ENCODE data around the gene ZSWIM1.

The ZSWIM1 gene

DNA sequence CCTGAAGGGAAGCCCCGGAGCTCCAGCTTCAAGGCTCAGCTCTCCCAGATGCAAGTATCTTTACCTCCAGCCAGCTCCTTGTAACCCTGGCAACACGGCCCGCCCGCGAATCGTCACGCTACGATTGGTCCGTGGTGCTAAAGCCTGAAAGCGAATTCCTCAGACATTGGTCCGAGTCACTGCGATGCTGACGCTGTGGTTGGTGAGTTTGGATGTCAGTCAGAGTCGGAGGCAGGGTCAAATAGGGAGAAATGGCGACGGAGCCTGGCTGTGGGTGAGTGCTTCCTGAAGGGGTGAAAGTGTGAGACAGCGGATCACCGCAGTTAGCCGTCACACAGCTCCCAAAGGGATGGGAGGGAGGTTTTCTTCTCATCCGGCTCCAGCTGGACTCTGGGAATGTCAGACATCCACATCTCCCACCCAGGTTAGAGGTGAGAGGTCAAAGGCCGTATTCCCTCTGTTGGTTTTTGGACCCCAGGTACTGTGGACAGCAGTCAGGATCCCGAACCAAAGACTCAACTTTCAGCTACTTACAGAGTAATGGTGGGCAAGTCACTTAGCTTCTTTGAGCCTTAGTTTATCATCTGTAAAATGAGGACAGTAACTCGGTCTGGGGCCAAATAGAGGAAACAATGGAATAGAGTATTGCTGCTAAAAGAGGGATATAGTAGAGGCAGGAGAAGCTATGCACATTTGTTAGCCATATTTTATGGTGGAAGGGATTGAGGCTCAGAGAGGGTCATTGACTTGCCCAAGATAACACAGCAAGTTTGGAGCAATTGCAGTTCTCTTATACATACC, at the start of gene ZSWIM1:
TSS of gene ZSWIM1 (plus strand) at position 240 of the 801 bp plus-strand sequence. CDS start 1,366 bp downstream, outside the sequence.
- DNase-seq = peak; percentile 97 to 98

DNA sequence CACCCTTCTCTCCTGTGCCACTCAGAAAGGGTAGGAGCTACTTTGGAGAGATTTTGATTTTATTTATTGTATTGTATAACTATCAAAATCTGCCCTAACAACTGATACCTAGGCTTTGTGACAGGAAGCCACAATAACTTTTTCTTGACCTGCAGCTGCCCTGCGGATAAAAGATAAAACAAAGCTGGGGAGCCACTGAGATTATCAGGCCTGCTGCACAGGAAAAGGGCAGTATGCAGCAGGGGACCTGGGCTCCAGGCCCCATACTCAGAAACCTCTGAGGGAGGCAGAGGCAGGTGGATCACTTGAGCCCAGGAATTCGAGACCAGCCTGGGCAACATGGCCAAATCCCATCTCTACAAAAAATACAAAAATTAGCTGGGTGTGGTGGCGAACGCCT, 48.4 kb upstream of the ZSWIM1 start:
- DNase-seq = no peak

DNA sequence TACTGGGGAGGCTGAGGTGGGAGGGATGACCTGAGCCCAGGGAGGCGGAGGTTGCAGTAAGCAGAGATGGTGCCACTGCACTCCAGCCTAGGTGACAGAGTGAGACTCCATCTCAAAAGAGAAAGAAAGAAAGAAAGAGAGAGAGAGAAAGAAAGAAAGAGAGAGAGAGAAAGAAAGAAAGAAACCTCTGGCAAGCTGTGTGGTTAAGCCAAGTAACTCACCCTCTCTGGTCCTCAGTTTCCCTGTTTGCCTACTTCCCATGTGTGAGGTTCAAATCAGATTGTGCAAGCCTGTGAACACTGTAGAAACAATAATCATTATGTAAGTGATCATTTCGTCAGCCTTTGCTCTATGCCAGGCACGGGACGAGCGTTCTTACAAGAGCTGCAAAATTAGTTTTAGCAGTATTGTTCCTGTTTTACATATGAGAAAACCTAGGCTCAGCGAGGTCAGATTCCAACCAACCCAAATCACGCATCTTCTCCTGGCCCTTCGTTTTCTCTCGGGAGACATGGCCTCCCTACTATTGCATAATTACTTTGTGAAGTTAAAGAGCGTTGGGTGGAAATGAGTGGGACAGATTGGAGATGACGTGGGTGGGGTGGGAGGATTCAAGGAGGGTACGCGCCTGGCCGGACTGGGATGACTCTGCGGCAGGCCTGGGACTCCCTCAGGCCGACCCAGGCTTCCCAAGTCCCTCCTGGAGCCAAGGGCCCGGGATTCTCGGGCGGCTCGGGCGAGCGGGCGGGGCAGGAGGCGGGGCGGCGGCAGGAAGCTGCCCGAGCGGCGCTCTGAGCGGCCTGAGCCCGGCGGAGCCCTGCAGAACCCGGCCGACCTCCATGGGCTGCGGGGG, 47.8 kb upstream of the ZSWIM1 start, which contains the start of gene SNX21:
TSS of gene SNX21 (plus strand) at position 770 of the 853 bp plus-strand sequence. CDS start 121 bp downstream, outside the sequence.
- peak; percentile 30 to 38 for DNase-seq

DNA sequence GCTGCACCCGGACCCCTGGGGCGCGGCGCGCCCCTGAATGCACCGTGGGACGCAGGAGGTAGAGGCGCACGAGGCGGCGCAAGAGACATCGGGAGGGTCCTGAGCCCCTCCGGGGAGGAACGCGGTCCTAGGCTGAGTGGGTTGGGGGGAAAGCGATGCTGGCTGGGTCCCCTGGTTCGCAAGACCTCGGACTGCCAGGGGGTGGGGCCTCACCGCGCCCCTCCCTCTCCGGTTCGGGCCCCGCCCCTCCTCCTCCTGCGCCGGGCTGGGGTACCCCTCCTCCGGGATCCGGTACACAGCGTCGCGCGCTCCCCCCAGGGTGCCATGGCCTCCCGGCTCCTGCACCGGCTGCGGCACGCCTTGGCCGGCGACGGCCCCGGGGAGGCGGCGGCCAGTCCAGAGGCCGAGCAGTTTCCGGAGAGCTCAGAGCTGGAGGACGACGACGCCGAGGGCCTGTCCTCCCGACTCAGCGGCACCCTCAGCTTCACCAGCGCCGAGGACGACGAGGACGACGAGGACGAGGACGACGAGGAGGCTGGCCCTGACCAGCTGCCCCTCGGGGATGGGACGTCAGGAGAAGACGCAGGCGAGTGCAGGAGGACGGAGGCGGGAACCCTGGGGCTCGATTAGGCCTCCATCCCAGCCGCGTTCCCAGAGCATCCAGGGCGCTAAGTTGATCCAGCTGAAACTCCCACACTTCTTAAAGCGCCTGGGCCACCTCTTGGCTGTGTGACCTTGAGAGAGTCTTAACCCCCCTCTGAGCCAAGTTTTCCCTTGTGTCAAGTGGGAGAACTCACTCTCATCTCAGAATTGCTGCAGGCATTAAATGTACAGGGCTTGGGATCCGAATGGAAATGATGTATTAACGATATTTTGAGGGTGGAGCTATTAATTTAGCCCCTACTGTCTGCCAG, 46.9 kb upstream of the ZSWIM1 start:
- no peak for DNase-seq

DNA sequence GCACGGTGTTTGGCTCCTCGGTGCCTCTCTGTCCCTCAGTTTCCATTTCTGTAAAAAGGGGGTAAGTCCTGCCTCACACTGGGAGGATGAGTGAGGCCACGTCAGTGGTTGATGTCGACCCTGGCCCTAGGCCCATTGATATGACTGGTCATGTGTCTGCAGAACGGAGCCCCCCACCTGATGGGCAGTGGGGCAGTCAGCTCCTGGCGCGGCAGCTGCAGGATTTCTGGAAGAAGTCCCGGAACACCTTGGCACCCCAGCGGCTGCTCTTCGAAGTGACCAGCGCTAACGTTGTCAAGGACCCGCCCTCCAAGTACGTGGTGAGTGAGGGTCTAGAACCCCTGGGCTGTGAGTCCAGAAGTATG, 46.2 kb upstream of the ZSWIM1 start:
- DNase-seq = no peak

DNA sequence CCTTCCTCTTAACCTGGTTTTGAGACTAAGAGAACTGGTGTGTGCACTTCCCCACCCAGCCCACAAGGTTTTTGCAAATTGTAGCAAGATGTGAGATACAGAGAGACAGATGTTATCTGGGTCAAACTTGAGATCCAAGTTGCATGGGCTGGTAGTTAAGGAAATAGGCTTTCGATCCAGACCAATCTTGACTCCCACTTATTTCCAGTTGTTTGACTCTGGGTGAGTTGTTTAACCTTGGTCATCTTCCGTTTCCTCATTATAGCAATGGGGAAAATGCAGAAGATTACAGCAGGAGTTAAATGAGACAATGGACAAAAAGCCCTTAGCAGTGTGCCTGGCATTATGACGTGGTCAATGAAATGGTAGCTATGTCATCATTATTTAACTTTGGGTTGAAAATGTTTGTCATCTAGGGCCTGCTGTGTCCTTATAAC, 45.7 kb upstream of the ZSWIM1 start:
- peak in 1 of 2 experiments; percentile 38 for DNase-seq

DNA sequence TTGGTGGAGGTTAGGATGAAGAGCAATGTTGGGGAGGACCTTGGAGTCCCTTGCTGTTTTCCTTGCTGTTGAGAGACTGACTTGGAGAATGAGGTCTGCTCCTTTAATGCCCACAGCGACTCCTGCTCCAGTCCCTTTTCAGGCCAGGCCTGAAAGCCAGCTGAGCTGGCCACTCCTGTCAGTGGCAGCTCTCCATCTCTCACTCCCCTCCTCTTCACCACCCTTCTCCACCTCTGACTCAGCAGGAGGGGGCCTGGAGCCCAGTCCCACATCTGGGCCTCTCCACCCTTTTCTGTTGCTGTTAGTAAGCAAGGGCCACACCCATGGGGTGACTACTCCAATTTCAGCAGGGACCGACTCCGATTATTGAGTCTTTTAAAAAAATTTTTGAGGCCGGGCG, 45.2 kb upstream of the ZSWIM1 start:
- no peak for DNase-seq

DNA sequence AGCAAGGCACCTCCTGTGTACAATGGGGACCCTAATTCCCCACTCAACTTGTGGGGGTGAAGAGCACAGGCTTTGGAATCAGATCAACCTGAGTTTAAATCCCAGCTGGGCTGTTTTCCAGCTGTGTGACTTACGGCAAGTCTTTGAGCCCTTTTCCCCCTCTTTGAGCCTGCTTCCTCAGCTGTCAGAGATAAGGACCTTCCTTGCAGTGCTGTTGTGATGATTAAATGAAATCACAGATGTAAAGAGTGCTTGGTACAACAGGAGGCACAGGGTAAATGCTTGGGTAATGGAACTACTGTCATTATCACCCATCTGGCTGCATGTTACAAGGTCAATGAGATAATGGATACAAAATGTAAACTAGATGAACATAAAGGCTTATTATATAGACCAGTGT, 44.2 kb upstream of the ZSWIM1 start:
- no peak for DNase-seq

DNA sequence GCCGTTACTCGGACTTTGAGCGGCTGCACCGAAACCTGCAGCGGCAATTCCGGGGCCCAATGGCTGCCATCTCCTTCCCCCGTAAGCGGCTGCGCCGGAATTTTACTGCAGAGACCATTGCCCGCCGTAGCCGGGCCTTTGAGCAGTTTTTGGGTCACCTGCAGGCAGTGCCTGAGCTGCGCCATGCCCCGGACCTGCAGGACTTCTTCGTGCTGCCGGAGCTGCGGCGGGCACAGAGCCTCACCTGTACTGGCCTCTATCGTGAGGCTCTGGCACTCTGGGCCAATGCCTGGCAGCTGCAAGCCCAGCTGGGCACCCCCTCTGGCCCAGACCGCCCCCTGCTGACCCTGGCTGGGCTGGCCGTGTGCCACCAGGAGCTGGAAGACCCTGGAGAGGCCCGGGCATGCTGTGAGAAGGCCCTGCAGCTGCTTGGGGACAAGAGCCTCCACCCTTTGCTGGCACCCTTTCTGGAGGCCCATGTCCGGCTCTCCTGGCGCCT, 40.3 kb upstream of the ZSWIM1 start:
- no peak for DNase-seq

DNA sequence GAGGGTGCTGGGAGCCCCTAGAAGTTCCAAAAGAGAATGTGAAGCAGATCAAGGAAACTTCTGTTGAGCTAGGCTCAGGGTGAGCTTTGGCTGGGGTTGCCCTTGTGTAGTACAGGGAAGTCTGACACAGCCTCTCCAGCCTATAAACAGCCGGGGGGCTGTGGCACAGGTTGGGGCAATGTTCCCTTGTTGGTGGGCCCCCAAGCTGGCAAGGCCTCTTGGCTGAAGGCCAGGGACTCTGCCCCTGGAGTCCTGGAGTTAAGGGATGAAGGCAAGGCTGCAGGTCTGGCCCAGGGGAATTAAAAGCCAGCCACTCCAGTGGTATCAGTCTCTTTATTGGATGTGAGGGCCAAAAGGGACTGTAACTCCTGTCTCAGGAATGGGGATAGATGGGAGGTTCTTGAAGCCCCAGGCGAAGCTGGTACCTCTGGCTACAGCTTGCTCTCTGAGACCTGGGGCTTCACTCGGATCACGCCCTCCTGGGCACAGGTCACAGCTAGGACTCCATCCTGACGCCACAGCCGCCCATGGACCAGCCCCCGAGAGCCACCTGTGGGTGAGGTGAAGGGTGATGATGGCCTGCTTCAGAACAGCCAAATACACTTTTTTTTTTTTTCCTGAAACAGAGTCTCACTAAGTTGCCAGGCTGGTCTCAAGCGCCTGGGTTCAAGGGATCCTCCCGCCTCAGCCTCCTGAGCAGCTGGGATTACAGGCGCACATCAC, 39.5 kb upstream of the ZSWIM1 start:
- DNase-seq = no peak

DNA sequence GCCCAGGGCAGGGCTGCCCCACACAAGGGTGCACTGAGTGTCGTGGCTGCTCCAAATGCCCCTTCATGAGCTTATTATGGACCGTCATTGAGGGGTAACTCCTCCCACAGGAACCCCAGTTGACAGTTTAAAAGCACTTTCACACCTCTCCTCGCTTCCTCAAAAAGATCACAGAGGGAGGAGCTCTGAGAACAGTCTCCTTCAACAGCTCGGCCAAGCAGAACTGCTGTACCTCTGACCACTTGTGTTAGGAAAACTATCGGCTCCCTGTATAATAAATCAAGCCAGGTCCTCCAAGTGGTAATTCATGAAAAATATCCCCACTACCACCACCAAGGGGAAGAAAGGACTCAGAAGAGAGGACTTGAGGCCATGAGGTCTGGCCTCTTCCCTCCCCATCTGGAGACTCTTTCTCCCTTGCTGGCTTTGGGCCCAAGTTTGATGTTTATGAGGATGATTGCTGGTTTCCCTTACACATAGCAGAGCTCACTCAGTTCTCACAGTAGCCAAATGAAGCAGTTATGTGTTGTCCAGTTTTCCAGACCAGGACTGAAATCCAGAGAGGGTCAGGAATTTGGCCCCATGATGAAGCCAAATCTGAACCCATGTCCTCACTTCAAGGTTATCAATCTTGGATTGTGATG, 38.7 kb upstream of the ZSWIM1 start:
- no peak for DNase-seq

DNA sequence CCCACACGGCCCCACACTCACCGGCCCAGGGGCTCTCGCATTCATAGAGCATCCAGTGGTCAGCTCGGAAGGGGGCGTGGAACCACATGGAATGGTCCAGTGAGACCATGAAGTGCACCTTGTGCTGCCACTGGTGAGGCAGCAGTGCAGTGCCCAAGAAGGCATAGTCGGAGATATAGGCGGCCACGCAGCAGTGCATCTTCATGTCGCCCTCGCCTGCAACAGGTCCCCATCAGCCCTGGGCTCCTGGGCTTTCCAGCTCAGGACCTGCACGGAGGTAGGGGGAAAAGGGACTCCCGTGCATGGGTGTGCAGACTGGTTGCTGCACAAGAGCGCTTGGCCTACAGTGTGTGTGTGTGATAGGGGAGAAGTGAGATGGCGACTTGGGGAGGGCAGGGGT, 37.5 kb upstream of the ZSWIM1 start:
- no peak for DNase-seq

DNA sequence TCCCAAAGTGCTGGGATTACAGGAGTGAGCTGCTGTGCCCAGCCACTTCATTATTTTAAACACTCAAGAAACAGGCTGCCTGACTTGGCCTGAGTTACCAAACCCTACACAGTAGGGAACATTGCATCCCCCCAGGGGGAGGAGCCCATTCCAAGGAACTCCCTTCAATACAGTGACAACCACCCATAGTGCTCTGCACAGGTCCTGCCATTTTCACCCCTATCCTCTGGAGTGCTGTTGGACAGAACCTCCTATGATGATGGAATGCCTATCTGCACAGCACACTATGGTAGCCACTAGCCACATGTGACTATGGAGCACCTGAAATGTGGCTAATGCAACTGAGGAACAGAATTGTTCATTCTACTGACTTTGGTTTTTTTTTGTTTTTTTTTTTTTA, 35.6 kb upstream of the ZSWIM1 start:
- no peak for DNase-seq

DNA sequence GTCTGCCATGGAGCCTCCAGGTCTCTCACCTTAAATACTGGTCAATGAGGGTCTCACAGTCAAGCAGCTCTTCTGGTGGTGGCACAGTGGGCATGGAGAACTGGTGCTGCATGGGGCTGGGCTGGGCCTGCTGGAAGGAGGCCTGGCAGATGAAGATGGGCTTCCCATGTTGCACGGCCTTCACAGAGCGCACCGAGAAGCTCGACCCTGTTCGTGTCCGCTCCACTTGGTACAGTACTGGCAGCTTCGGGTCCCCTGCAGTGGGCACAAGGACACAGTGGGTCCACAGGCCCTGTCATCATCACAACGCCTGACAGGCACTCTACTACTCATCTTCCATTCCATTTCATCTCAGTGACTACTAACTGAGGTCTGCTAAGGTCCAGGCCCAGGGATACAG, 32.6 kb upstream of the ZSWIM1 start:
- no peak for DNase-seq

DNA sequence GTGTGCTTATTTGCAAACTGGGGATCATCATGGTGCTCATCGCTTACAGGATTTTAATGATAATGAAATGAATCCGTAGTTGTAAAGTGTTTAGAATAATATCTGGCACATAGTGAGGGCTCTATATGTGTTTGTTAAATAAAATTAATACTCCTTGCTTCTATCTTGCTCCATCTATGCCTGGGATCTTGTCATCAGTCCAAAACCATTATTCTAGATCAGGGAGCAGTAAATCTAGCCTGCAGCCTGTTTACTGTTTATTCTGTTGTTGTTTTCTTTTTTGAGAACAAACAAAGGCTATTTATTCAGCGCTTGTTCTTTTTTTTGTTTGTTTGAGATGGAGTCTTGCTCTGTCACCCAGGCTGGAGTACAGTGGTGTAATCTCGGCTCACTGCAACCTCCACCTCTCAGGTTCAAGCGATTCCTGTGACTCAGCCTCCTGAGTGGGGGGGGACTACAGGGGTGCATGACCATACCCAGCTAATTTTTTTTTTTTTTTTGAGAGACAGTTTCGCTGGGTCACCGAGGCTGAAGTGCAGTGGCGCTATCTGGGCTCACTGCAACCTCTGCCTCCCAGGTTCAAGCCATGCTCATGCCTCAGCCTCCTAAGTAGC, 32.0 kb upstream of the ZSWIM1 start:
- DNase-seq = no peak

DNA sequence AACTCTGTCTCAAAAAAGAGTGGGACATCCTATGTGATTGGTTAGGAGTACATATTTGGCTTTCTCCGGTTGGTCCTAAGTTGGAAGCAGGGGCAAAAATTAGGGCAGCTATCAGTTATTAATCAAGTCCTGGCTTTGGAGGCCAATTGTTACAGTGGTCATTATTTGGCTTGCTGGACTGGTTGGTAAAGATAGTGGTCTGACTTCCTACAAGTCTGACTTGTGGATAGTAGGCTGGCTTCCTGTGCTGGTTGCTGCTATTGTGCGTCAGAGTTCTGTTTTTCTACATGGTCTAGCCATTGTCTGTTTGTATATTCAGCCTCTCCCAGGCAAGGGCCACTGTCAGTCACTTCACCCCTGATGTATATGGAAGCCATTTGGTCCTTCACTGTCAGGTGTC, 30.8 kb upstream of the ZSWIM1 start:
- DNase-seq = no peak

DNA sequence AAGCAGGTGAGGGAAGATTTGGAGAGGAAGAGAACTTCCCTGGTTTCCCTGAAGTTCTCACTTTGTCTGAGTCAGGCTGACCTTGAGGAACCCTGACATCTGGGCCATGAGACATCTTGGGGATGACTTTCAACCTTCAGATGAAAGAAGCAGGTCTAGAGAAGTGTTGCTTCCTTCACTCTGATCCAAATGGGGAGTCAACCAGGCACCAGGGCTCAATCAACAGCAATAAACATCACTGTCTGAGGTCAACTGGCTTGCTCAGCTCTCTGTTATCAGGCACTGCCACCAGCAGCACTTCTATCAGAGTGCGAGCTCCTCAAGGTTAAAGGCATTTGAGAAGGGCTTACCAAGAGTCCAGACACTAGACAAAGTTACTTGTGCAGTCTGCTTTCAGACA, 30.1 kb upstream of the ZSWIM1 start:
- DNase-seq = no peak

DNA sequence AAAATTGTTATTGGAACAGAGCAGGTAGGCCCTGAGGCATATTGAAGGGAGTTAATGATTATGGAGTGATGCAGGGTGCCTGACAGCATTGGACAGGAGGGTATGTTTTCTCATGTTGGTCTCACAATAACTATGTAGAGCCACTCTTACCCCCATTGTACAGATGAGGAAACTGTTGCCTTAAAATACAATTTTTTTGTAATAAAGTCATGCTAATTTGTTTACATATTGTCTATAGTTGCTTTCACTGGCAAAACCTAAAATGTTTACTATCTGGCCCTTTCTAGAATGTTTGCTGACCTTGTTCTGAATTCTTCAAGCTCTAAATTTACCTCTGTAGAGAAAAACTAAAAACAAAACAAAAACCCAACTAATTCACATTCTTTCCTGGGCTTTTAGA, 29.5 kb upstream of the ZSWIM1 start:
- no peak for DNase-seq

DNA sequence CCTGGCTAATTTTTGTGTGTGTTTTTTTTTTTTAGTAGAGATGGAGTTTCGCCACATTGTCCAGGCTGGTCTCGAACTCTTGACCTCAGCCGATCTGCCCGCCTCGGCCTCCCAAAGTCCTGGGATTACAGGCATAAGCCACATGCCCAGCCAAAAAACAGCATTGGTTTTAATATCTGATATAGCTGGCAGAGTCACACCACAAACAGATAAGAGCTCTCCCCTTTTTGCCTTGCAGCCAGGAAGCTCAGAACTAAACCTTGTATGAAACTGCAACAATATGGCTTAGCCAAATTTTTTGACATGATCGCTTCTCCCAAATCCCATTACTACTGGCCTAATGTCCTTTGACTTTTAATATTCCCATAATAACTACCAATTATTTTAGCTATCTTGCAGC, 28.7 kb upstream of the ZSWIM1 start:
- DNase-seq = no peak

DNA sequence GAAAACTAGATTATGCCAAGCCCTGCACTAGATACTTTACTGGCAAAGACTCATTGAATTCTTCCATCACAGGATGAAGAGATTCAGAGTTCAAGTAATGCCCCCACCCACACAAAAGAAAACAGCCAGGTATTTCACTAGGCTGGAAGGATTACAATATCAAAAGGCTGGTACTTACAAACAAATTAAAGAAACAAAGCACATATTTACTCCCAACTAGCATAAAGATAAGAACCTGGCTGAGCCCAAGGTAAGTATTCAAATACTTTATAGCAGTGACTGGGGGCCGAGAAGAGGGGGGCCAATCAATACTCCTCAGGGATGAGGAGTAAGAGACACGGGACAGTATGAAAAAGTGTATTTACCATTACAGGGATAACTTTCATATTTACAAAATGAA, 27.5 kb upstream of the ZSWIM1 start:
- DNase-seq = no peak

All from Kasumi-1 (cell line).